Effector memory CD8-positive, alpha-beta T cell (primary cell): ENCODE measurements around the gene PPP1R13L.
"Not testable (repeated sequence)": the region's sequence is repeated elsewhere in the genome, so short reads cannot be mapped to it uniquely, and the experiment has no call there.

Experiments used
- ATAC-seq: fragments of 150-1000 bp; cut with Tn5 transposase; replicated peaks from 2 replicates; pipeline ENCODE4 v1.10.0; 2021; ENCODE audit warnings: mild to moderate bottlenecking, moderate library complexity
- DNase-seq, 3 experiments: peaks; one replicate each; pipeline ENCODE4 v3.0.0; 2021
- H3K27ac Mint-ChIP-seq, 2 donors: one replicate each; pipeline ENCODE4 v1.8.0; 2022; ENCODE audit warnings: mild to moderate bottlenecking in 2 of 2, mixed read lengths in 2 of 2, moderate library complexity in 2 of 2
- H3K27me3 Mint-ChIP-seq, 2 donors: one replicate each; pipeline ENCODE4 v1.8.0; 2022; ENCODE audit warnings: mixed read lengths in 2 of 2
- H3K36me3 Mint-ChIP-seq: one replicate; pipeline ENCODE4 v1.8.0; 2022; ENCODE audit warnings: mild to moderate bottlenecking, moderate library complexity, mixed read lengths; ENCODE audit not compliant: insufficient read depth
- H3K4me1 Mint-ChIP-seq, 2 donors: one replicate each; pipeline ENCODE4 v1.8.0; 2022; ENCODE audit warnings: low read depth in 2 of 2, mixed read lengths in 2 of 2
- H3K4me3 Mint-ChIP-seq, 2 donors: one replicate each; pipeline ENCODE4 v1.8.0; 2022; ENCODE audit warnings: mild to moderate bottlenecking in 2 of 2, mixed read lengths in 2 of 2, moderate library complexity in 2 of 2
- H3K9me3 Mint-ChIP-seq, 2 donors: one replicate each; pipeline ENCODE4 v1.8.0; 2022; ENCODE audit warnings: mixed read lengths in 2 of 2

Gene PPP1R13L

DNA sequence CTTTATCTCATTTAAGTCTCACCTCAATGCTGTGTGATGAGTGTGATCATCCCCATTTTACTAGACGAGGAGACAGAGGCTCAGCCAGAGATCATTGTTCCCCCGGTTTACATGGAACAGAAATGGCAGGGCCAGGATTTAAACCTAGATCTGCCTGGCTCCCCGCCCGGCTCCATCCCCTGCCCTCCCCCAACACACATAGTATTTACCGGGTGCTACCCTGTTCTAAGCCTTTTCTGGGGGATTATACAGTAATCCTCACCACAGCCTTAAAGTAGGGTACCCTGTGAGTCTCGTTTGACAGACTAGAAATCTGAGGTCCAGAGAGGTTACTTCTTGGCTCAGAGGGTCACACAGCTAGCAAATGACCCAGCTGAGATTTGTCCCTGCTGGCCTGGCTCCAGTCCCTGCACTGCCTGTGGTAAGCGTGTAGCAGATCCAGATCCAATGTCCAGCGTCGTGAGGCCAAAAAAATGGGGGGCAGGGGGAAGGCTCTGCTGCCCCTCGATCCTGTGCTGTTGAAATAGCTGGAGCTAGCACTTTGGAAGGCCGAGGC, 68.1 kb downstream of the PPP1R13L start:
- H3K4me1 Mint-ChIP-seq = peaks cover 6 to 9% of the 10 kb centered on the region in 2 donors
- H3K36me3 Mint-ChIP-seq = no peaks in the 10 kb centered on the region
- DNase-seq = no peak
- H3K4me3 Mint-ChIP-seq = no peak overlapping the region
- H3K9me3 Mint-ChIP-seq = no peaks in the 10 kb centered on the region
- no peak for ATAC-seq
- H3K27me3 Mint-ChIP-seq = peaks cover 6 to 12% of the 10 kb centered on the region in 2 donors
- H3K27ac Mint-ChIP-seq = no peak overlapping the region

DNA sequence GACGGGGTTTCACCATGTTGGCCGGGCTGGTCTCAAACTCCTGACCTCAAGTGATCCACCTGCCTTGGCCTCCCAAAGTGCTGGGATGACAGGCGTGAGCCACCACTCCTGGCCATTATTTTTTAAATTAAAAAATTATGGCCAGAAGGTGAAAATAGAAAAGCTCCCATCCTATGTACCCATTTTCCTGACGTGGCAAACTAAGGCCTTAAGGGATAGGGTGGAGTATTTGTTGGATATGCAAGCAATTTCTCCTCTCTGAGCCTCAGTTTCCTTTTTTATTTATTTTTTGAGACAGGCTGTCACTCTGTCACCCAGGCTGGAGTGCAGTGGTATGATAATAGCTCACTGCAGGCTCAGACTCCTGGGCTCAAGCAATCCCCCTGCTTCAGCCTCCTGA, 70.0 kb downstream of the PPP1R13L start:
- not testable (repeated sequence) for H3K36me3 Mint-ChIP-seq, H3K9me3 Mint-ChIP-seq, DNase-seq, ATAC-seq, H3K27ac Mint-ChIP-seq, H3K4me1 Mint-ChIP-seq, H3K4me3 Mint-ChIP-seq
- peaks cover 6 to 23% of the 10 kb centered on the region in 2 donors for H3K27me3 Mint-ChIP-seq

DNA sequence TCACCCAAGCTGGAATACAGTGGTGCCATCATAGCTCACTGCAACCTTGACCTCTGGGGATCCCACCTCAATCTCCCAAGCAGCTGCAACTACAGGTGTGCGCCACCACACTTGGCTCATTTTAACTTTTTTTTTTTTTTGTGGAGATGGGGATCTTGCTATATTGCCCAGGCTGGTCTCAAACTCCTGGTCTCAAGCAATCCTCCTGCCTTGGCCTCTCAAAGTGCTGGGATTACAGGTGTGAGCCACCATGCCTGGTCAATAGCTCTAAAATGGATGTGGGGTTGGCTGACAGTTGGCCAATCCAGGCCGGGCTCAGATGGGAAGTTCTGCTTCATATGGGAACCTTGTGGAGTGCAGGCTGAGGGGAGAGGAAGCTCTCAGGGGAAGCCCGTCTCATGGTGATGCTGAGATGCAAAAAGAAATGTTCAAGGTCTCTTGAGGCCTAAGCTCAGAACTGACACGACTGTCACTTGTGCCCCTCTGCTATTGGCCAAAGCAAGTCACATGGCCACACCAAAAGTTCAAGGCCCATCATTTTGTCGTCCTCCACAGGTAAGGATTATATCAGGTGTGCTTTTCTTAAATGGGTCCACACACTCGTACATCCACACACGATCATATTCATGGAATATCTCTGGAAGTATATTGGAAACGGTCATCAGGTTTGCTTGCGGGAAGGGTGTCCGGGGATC, 71.1 kb downstream of the PPP1R13L start:
- Mint-ChIP-seq H3K9me3 (no peaks in the 10 kb centered on the region), H3K27me3 (peaks cover 5 to 17% of the 10 kb centered on the region in 2 donors), H3K4me1 (peaks cover 4% of the 10 kb centered on the region in 2 donors), H3K36me3 (no peaks in the 10 kb centered on the region), H3K4me3 (no peak overlapping the region), H3K27ac (no peak overlapping the region)
- DNase-seq (no peak), ATAC-seq (no peak)

DNA sequence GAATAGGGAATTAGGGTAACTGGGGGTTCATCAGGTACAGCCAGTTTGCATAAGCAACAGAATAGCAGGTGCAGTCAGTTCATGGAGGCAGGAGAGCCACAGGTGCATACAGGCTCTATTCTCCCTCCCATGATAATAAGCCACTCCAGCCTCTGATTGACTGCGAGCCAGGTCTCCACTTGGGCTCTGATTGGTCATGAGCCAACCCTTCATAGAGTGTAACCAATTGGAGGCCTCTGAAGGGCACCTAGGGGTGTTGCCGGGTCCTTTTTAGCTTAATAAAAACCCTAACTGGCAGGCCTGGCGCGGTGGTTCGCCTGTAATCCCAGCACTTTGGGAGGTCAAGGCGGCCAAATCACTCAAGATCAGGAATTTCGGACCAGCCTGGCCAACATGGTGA, 73.5 kb downstream of the PPP1R13L start:
- DNase-seq = no peak
- Mint-ChIP-seq H3K4me3 (no peak overlapping the region), H3K9me3 (no peaks in the 10 kb centered on the region), H3K27me3 (peaks cover 5 to 15% of the 10 kb centered on the region in 2 donors), H3K4me1 (no peaks in the 10 kb centered on the region), H3K36me3 (peaks cover 4% of the 10 kb centered on the region), H3K27ac (no peak overlapping the region)
- ATAC-seq = no peak
